Keratinocyte (primary cell): Measurements from ENCODE around the gene ZNF710.

Experiments used
- CTCF ChIP-seq, 3 experiments: IDR thresholded peaks in 1 of 3; conservative IDR thresholded peaks in 1 of 3; optimal IDR thresholded peaks in 1 of 3; 2 replicates in 2 of 3; 3 replicates in 1 of 3; pipeline versions ENCODE3 to v1.5.1; 2011; ENCODE audit warnings: low read length in 3 of 3, mild to moderate bottlenecking in 3 of 3, moderate library complexity in 2 of 3, control low read depth in 1 of 3, inconsistent platforms in 1 of 3; ENCODE audit not compliant: insufficient read depth in 2 of 3; ENCODE audit errors: extremely low read depth in 1 of 3
- EZH2 ChIP-seq: IDR thresholded peaks from one replicate; pipeline ENCODE4 v1.6.1; 2012; ENCODE audit warnings: inconsistent platforms, mild to moderate bottlenecking, low read length, moderate library complexity

GRCh38 chr15:90016721-90017120 lies 15.6 kb downstream of the ZNF710 start:
- no peak for TF ChIP-seq CTCF (optimal IDR thresholded peaks at IDR 0.05 in 1 of 3, IDR thresholded peaks at IDR 0.05 in 1 of 3, conservative IDR thresholded peaks at IDR 0.05 in 1 of 3; ENCODE audit: extremely low read depth in 1 of 3, insufficient read depth in 2 of 3, low read length in 3 of 3)
- no peak for TF ChIP-seq EZH2
